H1 (cell line): ENCODE measurements around the gene ARHGEF40.

Experiments used
- ASH2L ChIP-seq: fragments of 200-600, 300-600 bp; sonication (generic); IDR thresholded peaks from one replicate; pipeline ENCODE4 v1.7.1; 2017; ENCODE audit warnings: low read length
- CBX8 ChIP-seq: fragments of 300-800, 300-1000 bp; sonication (generic); IDR thresholded peaks from 2 replicates; pipeline ENCODE4 v1.7.1; 2016; ENCODE audit warnings: low read depth, low read length, borderline replicate concordance
- CHD1 ChIP-seq: IDR thresholded peaks from 2 replicates; pipeline ENCODE4 v1.6.1; 2012; ENCODE audit warnings: low read depth, low read length, improper control_type of control experiment
- CHD2 ChIP-seq: IDR thresholded peaks from 2 replicates; pipeline ENCODE4 v1.6.1; 2012; ENCODE audit warnings: low read length, improper control_type of control experiment
- CREB1 ChIP-seq: IDR thresholded peaks from 2 replicates; pipeline ENCODE4 v1.6.1; 2012; ENCODE audit warnings: inconsistent platforms
- CTCF ChIP-seq, 3 experiments: IDR thresholded peaks; 1 replicate in 2 of 3; 2 replicates in 1 of 3; pipeline versions ENCODE4 v1.5.1 to v1.6.1; 2011; ENCODE audit warnings: low read length in 3 of 3, mild to moderate bottlenecking in 3 of 3, inconsistent platforms in 2 of 3, low read depth in 1 of 3, moderate library complexity in 1 of 3; ENCODE audit not compliant: insufficient read depth in 1 of 3; ENCODE audit errors: control extremely low read depth in 1 of 3
- EZH2 ChIP-seq: fragments of 200-600 bp; sonication (generic); IDR thresholded peaks from 2 replicates; pipeline ENCODE4 v1.7.1; 2012; ENCODE audit warnings: low read depth, mild to moderate bottlenecking, moderate library complexity, low read length, inconsistent platforms; ENCODE audit not compliant: severe bottlenecking
- GABPA ChIP-seq: IDR thresholded peaks from 2 replicates; pipeline ENCODE4 v1.6.1; 2011; ENCODE audit warnings: mild to moderate bottlenecking, low read length, moderate library complexity, borderline replicate concordance; ENCODE audit not compliant: insufficient read depth
- POLR2A ChIP-seq, 2 experiments: IDR thresholded peaks; 1 replicate in 1 of 2; 2 replicates in 1 of 2; pipeline ENCODE4 v1.6.1; 2011; ENCODE audit warnings: low read depth in 2 of 2, low read length in 2 of 2, mild to moderate bottlenecking in 2 of 2; ENCODE audit errors: control extremely low read depth in 1 of 2
- RAD21 ChIP-seq, 2 experiments: IDR thresholded peaks in 1 of 2; conservative IDR thresholded peaks in 1 of 2; 2 replicates each; pipeline ENCODE4 v1.6.1; 2011; ENCODE audit warnings: low read depth in 2 of 2, low read length in 2 of 2, improper control_type of control experiment in 1 of 2, inconsistent platforms in 1 of 2, mild to moderate bottlenecking in 1 of 2, moderate library complexity in 1 of 2
- TEAD4 ChIP-seq: IDR thresholded peaks from 2 replicates; pipeline ENCODE4 v1.6.1; 2012; ENCODE audit warnings: low read depth, low read length, inconsistent platforms, mixed read lengths
- YY1 ChIP-seq: IDR thresholded peaks from 2 replicates; pipeline ENCODE4 v1.6.1; 2011; ENCODE audit warnings: low read depth, mild to moderate bottlenecking, low read length
- TF ChIP-seq, protein P1 (sequence below): IDR thresholded peaks from 2 replicates; pipeline ENCODE4 v1.6.1; 2012; ENCODE audit warnings: inconsistent platforms
- TF ChIP-seq, protein P2 (sequence below): IDR thresholded peaks from 2 replicates; pipeline ENCODE4 v1.6.1; 2011; ENCODE audit warnings: low read length, improper control_type of control experiment

DNA sequence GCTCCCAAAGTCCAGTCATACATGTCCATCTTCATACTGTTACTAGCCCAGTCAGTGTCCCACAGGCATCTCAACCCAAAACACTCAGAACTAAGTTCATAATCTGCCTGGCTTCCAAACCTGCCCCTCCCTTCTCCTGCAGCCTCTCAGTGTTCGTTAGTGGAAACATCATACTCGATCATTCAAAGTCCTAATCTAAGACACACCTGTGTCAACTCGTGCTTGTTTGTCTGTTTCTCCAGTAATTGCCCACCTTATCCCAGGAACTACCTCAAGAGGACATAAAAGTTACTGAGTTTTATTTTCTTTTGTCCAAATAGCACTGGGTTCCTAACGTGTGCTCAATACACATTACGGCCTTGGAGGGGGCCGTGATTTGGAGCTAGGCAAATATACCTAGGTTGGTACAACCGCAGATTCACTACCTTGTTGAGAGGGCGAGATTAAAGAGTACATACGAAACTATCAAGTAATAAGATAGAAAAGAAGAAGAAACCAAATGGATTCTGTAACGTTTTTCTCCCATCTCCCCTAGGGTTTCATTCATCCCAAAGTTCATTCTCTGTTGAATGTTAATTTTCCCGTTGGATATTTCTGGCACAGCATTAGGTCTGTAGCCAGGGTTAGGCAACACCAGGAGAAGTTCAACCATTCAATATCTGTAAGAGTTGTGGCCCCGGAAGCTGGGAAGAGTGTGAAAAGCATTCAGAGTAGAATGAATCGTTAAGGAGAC lies 9.3 kb upstream of the ARHGEF40 start:
- TF ChIP-seq CTCF (IDR thresholded peaks at IDR 0.05; ENCODE audit: control extremely low read depth in 1 of 3, insufficient read depth in 1 of 3, low read depth in 1 of 3, low read length in 3 of 3): no peak
- TF ChIP-seq, protein P1, sequence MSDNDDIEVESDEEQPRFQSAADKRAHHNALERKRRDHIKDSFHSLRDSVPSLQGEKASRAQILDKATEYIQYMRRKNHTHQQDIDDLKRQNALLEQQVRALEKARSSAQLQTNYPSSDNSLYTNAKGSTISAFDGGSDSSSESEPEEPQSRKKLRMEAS: no peak
- TF ChIP-seq CREB1: no peak
- no peak for TF ChIP-seq POLR2A (IDR thresholded peaks at IDR 0.05; ENCODE audit: control extremely low read depth in 1 of 2, low read depth in 2 of 2, low read length in 2 of 2)
- TF ChIP-seq, protein P2, sequence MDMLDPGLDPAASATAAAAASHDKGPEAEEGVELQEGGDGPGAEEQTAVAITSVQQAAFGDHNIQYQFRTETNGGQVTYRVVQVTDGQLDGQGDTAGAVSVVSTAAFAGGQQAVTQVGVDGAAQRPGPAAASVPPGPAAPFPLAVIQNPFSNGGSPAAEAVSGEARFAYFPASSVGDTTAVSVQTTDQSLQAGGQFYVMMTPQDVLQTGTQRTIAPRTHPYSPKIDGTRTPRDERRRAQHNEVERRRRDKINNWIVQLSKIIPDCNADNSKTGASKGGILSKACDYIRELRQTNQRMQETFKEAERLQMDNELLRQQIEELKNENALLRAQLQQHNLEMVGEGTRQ: no peak
- no peak for TF ChIP-seq GABPA
- no peak for TF ChIP-seq EZH2
- TF ChIP-seq ASH2L: no peak
- TF ChIP-seq CBX8: no peak
- TF ChIP-seq CHD2: no peak
- no peak for TF ChIP-seq TEAD4
- TF ChIP-seq YY1: no peak
- TF ChIP-seq CHD1: no peak
- TF ChIP-seq RAD21 (IDR thresholded peaks at IDR 0.05 in 1 of 2, conservative IDR thresholded peaks at IDR 0.05 in 1 of 2; ENCODE audit: low read depth in 2 of 2, low read length in 2 of 2): no peak
